Adipocyte (in vitro differentiated cells): ENCODE measurements around the gene METTL1.
A peak's percentile ranks its signal among the peaks of the same experiment; 100 is the strongest.

ENCODE experiments used
- DNase-seq: peaks from one replicate; pipeline ENCODE4 v3.0.0-alpha.2; 2015; ENCODE audit warnings: low read depth
- H3K27me3 ChIP-seq: replicated peaks from 2 replicates; pipeline ENCODE4 v1.7.0; 2013; ENCODE audit warnings: mild to moderate bottlenecking, low read length, moderate library complexity; ENCODE audit not compliant: control insufficient read depth, insufficient read depth
- H3K36me3 ChIP-seq: 2 replicates; pipeline ENCODE4 v1.7.0; 2013; ENCODE audit warnings: low read length, mild to moderate bottlenecking, moderate library complexity; ENCODE audit not compliant: control insufficient read depth, insufficient read depth, severe bottlenecking
- H3K4me1 ChIP-seq: 2 replicates; pipeline ENCODE4 v1.7.0; 2013; ENCODE audit warnings: mild to moderate bottlenecking, low read length, moderate library complexity; ENCODE audit not compliant: control insufficient read depth, insufficient read depth
- H3K4me3 ChIP-seq: 2 replicates; pipeline ENCODE4 v1.7.0; 2013; ENCODE audit warnings: mild to moderate bottlenecking, low read length, moderate library complexity
- H3K9ac ChIP-seq: 2 replicates; pipeline ENCODE4 v1.7.0; 2013; ENCODE audit warnings: mild to moderate bottlenecking, low read length, moderate library complexity
- H3K9me3 ChIP-seq: 2 replicates; pipeline ENCODE4 v1.7.0; 2013; ENCODE audit warnings: mild to moderate bottlenecking, low read length, moderate library complexity; ENCODE audit not compliant: control insufficient read depth

Gene METTL1

DNA sequence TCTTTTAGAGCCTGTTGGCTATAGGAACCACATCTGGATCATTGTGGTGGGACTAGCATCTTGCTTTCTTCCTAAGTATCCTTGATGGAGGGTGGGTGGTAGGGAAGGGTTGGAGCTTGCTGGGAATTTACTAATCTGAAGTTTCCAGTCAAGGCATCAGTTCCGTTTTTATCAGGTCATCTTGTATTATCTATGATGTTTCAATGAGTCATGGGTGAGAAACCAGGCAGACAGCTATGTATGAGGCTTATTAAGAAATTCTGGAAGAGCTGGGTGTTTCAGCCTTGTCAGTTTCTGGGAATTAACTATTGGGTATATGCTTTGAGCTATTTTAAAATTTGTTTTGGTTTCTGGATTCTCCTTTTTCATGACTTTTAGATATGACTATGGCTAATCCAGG is 22.0 kb upstream of the METTL1 start:
- H3K9ac ChIP-seq = peak overlapping the region; percentile 81
- peaks cover 75% of the 10 kb centered on the region for H3K36me3 ChIP-seq
- H3K4me3 ChIP-seq = peak overlapping the region; percentile 57
- peaks cover 12% of the 10 kb centered on the region for H3K4me1 ChIP-seq
- H3K9me3 ChIP-seq = no peaks in the 10 kb centered on the region
- no peaks in the 10 kb centered on the region for H3K27me3 ChIP-seq
- peak; percentile 70 for DNase-seq

DNA sequence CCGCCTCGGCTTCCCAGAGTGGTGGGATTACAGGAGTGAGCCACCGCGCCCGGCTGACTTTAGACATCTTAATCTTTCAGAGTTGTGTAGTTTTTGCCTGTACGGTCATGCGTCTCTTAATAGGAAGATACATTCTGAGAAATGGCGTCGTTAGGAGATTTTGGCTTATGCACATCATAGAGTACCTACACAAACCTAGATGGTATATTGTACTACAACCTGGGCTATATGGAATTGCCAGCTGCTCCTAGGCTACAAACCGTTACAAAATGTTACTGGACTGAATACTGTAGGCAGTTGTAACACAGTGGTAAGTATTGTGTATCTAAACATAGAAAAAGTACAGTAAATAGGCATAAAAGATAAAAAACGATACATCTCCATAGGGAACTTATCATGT is 12.0 kb upstream of the METTL1 start:
- no peaks in the 10 kb centered on the region for H3K27me3 ChIP-seq
- no peak overlapping the region for H3K9ac ChIP-seq
- H3K9me3 ChIP-seq = no peaks in the 10 kb centered on the region
- peaks cover 38% of the 10 kb centered on the region for H3K36me3 ChIP-seq
- H3K4me3 ChIP-seq = no peak overlapping the region
- peaks cover 9% of the 10 kb centered on the region for H3K4me1 ChIP-seq
- DNase-seq = no peak

DNA sequence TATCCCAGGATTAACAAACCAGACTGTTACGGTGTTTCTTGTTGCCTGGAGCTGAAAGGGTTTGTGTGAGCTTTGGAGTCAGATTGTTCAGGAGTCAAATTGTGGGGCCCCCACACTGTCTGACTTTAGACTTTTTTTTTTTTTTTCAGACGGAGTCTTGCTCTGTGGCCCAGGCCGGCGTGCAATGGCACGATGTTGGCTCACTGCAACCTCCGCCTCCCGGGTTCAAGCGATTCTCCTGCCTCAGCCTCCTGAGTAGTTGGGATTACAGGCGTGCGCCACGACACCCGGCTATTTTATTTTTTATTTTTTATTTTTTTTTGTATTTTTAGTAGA is 11.5 kb upstream of the METTL1 start:
- peaks cover 34% of the 10 kb centered on the region for H3K36me3 ChIP-seq
- H3K4me3 ChIP-seq = peak overlapping the region; percentile 99
- H3K9me3 ChIP-seq = no peaks in the 10 kb centered on the region
- no peak for DNase-seq
- peaks cover 9% of the 10 kb centered on the region for H3K4me1 ChIP-seq
- H3K9ac ChIP-seq = peak overlapping the region; percentile 97
- H3K27me3 ChIP-seq = no peaks in the 10 kb centered on the region

DNA sequence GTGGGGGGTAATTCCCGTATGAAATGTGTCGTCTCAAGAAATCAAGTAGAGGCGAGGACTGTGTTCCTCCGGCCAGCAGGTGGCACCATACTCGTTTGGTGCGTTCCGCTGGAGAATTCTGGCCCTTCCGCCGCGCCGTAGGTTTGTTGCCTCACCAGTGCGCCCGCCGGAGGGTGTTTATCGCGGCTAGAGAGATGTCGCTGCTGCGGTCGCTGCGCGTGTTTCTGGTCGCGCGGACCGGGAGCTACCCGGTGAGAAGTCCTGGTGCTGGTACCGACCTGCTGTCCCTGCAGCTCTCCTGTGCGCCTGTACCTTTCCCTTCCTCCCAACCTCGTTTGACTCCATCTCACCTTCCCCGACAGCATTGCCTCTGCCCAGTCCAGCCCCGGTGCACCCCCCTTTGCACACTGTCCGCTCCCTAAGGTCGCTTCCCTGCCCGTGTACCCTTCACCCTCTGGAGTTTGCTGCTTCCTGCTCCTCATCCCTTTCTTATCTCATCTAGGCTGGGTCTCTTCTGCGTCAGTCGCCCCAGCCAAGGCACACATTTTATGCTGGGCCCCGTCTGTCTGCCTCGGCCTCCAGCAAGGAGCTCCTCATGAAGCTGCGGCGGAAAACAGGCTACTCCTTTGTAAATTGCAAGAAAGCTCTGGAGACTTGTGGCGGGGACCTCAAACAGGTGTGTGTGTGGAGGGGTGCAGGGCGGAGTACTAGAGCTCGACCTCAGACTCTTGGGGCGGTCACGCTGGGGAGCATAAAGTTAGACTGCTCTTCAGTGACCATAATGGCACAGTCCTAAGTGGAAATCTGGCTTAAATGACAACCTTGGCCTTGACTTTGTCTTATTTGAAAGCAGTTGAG is 10.9 kb upstream of the METTL1 start, which contains the start of gene TSFM:
Gene TSFM, plus strand, starts transcription at position 180 of the 858 bp plus-strand sequence. Its CDS starts 15 bp downstream, at position 195.
- peaks cover 33% of the 10 kb centered on the region for H3K36me3 ChIP-seq
- peak within 1 kb of the TSS; percentile 97 for H3K9ac ChIP-seq
- no peaks in the 10 kb centered on the region for H3K27me3 ChIP-seq
- DNase-seq = peak; percentile 99
- peaks cover 9% of the 10 kb centered on the region for H3K4me1 ChIP-seq
- H3K9me3 ChIP-seq = no peaks in the 10 kb centered on the region
- H3K4me3 ChIP-seq = peak within 1 kb of the TSS; percentile 99

DNA sequence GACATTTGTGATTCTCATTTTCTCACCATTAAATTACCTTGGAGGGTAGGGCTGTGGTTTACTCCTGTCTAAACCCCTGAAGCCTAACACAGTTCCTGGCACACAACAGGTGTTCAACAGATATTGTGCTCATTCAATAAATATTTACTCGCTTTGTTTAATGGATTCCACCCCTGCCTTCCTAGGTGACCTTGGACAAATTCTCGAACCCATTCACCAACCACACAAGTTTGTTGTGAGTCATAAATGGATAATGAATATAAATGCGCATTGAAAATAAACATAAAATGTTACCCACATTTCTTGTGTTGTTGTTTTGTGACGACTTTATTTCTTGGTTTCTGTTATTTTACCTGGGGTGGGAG is 10.3 kb upstream of the METTL1 start:
- H3K9me3 ChIP-seq = no peaks in the 10 kb centered on the region
- H3K27me3 ChIP-seq = no peaks in the 10 kb centered on the region
- peaks cover 9% of the 10 kb centered on the region for H3K4me1 ChIP-seq
- peak overlapping the region; percentile 97 for H3K9ac ChIP-seq
- H3K4me3 ChIP-seq = peak overlapping the region; percentile 99
- peaks cover 29% of the 10 kb centered on the region for H3K36me3 ChIP-seq
- no peak for DNase-seq

DNA sequence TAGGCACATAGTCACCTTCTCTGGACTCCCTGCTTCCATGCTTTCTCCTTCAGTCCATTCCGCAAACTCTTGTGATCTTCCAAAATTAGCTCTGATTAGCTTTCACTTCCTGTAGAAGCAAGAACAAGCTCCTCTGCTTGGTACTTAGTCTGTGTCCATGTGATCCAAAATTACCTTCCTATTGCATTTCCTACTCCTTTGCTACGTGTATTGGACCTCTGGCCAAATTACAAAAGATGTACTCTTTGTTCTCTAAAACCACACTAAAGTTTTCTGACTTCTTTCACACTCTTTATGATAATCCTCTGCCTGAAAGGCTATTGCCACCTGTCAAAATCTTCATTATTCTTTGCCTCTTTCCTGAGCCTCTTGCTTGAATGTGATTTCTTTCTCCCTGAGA is 9.9 kb upstream of the METTL1 start:
- Histone ChIP-seq H3K36me3 (peaks cover 24% of the 10 kb centered on the region), H3K9ac (no peak overlapping the region), H3K4me1 (peaks cover 9% of the 10 kb centered on the region), H3K4me3 (no peak overlapping the region), H3K9me3 (no peaks in the 10 kb centered on the region), H3K27me3 (no peaks in the 10 kb centered on the region)
- DNase-seq = no peak

DNA sequence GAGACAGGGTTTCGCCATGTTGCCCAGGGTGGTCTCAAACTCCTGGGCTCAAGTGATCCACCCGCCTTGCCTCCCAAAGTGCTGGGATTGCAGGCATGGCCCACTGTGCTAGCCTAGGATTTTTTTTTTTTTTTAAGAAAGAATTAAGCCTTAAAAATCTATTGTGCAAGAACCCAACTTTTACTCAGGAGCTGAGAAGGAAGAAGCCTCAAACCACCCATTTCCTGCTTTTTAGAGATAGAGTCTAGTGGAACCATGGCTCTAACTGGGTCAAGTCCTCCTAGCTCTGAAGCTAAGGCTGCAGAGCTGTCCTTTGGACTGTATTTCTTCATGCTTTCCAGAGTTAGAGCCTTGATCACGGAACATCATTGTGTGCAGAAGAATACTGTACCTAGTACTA is 9.3 kb upstream of the METTL1 start:
- Histone ChIP-seq H3K36me3 (peaks cover 19% of the 10 kb centered on the region), H3K9me3 (no peaks in the 10 kb centered on the region)
- DNase-seq = no peak

DNA sequence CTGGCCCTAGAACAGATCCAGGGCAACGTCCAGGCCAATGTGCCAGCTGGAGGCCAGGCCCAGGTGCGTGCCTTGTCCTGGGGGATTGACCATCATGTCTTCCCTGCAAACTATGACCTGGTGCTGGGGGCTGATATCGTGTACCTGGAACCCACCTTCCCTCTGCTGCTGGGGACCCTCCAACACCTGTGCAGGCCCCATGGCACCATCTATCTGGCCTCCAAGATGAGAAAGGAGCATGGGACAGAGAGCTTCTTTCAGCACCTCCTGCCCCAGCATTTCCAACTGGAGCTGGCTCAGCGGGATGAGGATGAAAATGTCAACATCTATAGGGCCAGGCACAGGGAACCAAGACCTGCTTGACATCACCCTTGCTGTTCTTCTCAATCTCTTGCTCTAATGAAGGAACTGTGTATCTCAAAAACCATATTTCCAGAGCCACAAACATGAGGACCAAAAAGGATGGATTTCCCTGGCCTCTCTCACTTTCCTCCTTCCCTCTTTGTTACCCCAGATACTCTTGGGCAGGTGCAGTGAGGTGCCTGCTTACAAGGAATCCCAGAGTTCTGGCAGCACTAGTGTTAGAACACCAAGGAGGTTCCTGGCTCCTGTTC is 8.5 kb upstream of the METTL1 start:
- no peaks in the 10 kb centered on the region for H3K9me3 ChIP-seq
- H3K4me1 ChIP-seq = peaks cover 9% of the 10 kb centered on the region
- H3K36me3 ChIP-seq = peaks cover 19% of the 10 kb centered on the region
- no peaks in the 10 kb centered on the region for H3K27me3 ChIP-seq
- DNase-seq = no peak
- no peak overlapping the region for H3K4me3 ChIP-seq
- no peak overlapping the region for H3K9ac ChIP-seq

More for the DNA sequence above, 9.3 kb upstream of the METTL1 start:
- H3K9ac ChIP-seq = no peak overlapping the region
- no peak overlapping the region for H3K4me3 ChIP-seq
- H3K27me3 ChIP-seq = no peaks in the 10 kb centered on the region
- peaks cover 9% of the 10 kb centered on the region for H3K4me1 ChIP-seq

DNA sequence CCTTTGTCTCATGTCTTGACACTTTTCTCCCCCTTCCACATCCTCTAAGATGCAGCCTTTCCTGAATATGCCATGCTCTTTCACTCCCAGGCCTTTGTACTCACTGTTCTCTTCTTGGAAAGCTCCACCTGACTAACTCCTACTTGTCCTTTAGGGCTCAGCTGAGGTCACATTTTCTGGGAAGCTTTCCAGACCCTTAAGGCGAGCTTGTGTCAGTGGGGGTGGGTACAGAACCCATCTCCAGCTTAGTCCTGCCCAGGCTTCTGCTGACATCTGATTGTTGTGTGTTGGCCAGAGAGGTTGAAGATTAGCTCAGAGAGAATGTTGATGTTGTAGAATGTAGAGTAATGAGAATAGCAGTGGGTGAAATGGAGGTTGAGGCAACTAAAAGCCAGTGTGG is 7.8 kb upstream of the METTL1 start:
- Histone ChIP-seq H3K36me3 (peaks cover 16% of the 10 kb centered on the region), H3K9me3 (no peaks in the 10 kb centered on the region), H3K9ac (no peak overlapping the region), H3K27me3 (no peaks in the 10 kb centered on the region), H3K4me1 (peaks cover 9% of the 10 kb centered on the region), H3K4me3 (no peak overlapping the region)
- no peak for DNase-seq

DNA sequence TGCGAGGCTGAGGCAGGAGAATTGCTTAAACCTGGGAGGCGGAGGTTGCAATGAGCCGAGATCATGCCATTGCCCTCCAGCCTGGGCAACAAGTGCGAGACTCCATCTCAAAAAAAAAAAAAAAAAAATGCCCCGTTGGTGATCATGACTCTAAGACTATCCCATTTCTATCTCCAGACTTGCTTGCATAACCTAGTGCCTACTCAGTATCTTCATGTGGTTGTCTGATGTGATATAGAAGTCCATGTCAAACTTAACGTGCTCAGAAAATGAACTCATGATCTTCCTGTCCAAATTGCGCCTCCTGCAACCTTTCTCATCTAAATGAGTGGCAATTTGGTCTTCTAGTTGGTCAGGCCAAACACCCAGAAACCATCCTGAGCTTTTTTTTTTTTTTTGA is 6.0 kb upstream of the METTL1 start:
- Histone ChIP-seq H3K9ac (no peak overlapping the region), H3K4me1 (peaks cover 10% of the 10 kb centered on the region), H3K4me3 (no peak overlapping the region), H3K27me3 (no peaks in the 10 kb centered on the region), H3K36me3 (peaks cover 11% of the 10 kb centered on the region), H3K9me3 (no peaks in the 10 kb centered on the region)
- DNase-seq = no peak

DNA sequence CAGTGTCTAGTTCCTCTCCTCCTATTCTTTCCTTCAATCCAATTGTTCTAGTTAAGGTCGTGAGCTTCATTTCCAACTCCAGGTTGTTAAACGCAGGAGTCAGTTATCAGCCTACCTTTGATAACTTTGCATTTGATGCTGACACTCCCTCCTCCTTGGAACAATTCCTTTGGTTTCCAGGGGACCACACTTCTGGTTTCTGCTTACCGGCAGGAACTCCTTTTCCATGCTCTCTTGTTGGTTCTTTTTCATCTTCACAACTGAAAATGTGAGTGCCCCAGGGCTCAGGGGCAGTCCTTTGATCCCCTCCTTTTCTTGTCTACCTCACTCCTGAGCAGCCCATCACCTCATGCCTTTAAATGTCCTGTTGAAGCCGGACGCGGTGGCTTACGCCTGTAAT is 5.5 kb upstream of the METTL1 start:
- Histone ChIP-seq H3K27me3 (no peaks in the 10 kb centered on the region), H3K9me3 (no peaks in the 10 kb centered on the region), H3K9ac (no peak overlapping the region), H3K4me1 (peaks cover 10% of the 10 kb centered on the region), H3K36me3 (peaks cover 11% of the 10 kb centered on the region), H3K4me3 (no peak overlapping the region)
- no peak for DNase-seq
